ENCODE results near the gene UBIAD1.
A peak's percentile ranks its signal among the peaks of the same experiment; 100 is the strongest.

UBIAD1 gene

DNA sequence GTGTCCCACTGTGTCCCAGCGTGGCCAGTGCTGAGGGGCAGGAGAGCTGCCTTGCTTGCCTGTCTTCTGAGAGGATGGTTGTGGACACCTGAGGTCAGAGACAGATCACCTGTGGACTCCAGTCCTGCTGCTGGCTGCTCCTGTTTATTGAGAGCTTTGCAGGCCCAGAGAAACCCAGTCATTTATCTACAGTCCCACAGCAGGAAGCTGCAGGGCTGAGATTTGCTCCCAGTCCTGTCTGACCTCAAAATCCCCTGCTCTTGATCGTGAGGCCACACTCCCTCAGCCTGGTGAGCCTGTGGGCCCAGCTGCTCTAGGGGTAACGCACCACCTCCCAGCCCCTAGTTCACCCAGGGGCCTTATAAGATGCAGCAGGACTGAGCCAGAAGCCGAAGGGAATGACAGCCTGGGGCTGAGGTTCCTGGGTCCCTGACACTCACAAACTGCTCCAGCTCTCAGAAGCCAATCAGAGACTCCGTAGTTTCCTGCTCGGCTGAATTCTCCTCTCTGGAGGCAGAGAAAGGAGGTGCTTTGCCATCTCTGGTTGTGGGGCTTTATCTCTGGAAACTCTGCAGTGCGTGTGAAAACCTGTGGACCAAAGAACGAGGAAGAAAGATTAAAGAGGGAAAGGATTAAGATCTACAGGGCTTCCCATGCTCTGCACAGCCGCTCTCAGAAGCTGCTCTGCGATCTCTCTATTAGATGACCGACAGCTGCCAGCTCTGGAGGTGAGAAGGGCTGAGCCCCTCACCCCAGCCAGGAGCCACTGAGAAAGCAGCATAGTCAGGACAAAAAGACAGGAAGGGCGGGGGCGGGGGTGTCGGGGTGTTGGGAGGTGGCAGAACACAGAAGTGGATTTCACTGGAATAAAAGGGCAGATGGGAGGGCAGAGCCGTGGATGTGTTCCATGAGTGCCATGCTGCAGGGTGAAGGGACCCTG lies 39.1 kb downstream of the UBIAD1 start:
- DNase-seq (ENCODE audit: low read depth) = no peak

DNA sequence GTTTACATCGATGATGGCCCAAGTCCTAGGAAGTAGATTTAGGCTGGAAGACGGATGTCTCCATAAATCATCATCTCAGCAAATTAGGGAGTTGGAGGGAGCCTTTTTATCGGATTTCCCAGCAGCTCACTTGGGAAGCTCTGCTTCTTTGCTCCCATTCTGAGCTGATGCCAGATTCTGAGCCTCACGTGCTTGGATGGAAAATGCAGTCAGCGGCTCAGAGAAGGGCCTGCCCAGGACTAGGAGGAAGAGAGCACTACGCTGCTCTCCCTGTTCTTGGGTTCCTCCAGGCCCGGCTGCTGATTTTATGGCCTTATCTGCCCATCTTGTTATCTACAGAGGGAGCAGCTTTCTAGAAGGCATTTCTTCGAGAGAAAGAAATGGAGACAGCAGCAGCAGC lies 42.0 kb downstream of the UBIAD1 start:
- no peak for DNase-seq (ENCODE audit: low read depth)

DNA sequence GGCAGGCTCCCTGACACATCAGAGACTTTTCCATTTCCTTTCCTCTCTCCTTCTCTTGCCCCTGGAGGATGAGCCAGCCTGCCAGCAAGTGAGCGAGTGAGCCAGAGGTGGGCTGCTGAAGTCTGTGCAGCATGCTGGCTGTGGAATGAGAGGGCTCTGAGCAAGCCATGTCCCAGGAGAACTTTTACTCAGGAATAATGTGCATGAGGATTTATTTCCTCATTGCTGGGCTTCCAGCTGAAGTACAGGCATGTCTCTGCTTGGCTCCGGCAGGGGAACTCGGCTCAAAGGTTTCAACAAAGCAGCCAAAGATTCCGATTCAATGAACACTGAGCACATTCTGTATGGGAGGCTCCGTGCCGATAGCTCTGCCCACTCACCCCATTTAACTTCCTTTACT lies 43.7 kb downstream of the UBIAD1 start:
- DNase-seq (ENCODE audit: low read depth) = no peak

DNA sequence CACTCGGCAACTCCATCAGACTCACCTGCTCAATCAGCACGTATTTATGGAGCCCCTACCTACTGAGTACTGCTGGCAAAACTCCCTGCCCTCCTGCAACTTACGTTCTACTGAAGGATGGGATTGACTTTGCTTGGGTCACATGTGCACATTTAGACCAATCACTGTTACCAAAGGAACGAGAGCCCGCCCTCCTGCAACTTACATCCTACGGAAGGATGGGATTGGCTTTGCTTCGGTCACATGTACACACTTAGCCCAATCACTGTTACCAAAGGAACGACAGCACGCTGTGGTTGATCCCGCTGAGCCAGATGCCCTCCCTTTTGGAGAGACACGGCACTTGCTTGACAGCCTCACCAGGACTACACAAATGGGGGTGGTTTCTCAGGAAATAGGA lies 46.0 kb downstream of the UBIAD1 start:
- DNase-seq (ENCODE audit: low read depth) = no peak

DNA sequence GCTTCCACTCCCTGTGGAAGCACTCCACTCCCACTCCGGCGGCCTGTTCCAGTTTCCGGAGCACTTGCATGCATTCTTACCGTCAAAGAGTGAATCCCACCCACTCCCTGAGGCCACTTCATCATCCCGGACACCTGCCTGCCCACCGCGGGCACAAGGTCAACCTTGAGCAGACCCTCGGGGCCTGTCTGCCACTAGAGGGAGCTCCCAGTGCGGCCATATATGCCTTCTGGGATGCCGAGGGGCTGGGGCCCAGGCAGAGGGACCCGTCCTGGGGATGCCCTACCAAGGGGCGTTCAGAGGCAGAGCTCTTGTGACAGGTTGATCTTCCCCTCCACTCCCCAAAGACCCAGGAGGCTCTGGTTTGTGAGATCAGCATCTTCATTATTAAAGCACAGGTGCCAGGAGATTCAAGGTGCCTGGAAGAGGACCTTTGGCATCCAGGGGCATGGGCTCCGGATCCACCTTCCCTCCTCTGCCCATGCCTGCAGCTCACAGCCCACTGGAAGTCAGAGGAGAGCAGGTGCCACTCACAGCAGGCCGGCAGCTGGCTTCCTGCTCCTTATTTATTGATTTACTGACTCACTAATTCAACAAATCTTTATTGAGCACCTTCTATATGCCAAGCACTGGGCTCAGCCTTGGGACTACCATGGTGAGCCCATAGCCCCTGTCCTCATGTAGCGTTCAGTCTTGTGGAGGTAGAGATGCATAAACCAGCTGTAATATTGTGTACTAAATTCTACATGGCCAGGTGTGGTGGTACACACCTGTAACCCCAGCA lies 47.3 kb downstream of the UBIAD1 start:
- DNase-seq (ENCODE audit: low read depth) = no peak

DNA sequence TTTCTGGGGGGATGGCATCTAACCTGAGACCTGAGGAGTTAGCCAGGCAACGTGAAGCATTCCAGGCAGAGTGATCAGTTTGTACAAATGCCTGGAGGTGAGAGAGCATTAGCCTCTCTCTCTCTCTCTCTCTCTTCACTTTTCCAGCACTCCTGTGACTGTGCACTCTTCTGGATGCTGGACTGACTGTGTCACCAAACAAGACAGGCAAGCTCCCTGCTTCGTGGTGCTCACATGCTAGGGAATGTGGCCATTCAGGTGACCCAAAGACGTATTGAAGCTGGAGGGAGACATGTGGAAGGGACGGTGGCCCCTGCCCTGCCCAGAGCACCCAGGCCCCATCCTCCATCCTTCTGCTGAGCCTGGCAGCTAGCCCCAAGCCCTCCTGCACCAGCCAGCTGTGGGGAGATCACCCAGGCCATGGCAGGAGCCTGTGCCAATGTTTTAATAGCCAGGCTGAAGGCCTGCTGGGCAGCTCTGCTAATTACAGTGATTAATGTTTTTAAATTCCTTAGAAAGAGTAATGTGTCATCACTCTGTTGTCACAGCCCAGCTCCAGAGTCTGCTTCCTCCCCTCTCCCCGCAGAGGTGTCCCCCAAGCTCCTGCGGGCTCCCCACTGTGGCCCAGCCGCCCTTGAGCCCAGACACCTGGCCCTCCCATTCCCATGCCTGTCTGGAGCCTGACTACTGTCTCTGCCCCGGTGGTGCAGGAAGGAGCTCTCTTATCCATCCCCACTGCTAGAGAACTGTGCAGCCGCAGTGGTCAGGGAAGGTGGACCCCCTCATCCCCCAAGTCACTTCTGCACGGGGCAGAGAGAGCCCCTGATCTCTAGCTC lies 48.9 kb downstream of the UBIAD1 start:
- DNase-seq (ENCODE audit: low read depth) = no peak

DNA sequence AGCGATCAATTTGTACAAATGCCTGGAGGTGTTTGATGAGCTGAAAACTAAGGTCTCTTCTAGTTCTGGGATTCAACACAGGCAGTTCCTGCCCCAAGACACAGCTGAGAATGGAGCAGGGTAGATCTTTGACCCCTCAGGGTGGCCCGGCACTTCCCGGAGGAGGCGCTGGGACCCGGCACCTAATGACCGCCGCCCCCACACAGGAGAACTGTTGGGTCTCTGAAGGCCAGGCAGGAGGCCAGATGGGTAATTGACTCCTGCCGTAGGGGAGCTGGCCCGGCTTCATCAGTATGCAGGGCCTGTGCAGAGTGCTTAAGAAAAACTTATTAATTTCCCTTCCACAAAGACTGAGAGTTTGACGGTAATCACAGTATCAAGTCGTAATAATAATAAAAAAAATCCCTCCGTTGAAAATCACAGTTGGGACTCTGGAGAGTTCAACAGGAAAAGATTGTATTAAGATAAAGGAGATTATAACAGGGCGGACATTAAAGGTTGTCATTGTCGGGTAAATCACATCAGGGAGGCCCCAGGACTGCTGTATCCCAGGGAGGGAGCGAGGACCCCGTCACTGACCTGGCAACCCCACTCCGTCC lies 51.7 kb downstream of the UBIAD1 start:
- DNase-seq (ENCODE audit: low read depth) = no peak

DNA sequence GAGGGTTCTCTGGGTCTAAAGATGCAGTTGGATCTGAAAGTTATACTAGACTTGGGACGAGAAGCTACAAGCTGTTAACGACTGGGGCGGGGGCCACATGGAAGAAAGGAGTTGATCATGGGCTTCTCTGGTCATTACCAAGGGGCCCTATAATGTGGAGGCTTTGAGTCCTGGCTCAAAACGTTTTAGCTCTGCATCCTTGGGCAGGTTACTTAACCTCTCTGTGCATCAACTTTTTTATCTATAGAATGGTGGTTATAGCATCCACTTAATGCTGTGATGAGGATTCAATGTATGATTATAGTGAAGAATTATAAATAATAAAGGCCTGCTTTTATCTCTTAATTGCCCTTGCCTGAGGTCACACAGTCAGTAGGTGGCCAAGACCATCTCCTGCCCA lies 53.1 kb downstream of the UBIAD1 start:
- no peak for DNase-seq (ENCODE audit: low read depth)

DNA sequence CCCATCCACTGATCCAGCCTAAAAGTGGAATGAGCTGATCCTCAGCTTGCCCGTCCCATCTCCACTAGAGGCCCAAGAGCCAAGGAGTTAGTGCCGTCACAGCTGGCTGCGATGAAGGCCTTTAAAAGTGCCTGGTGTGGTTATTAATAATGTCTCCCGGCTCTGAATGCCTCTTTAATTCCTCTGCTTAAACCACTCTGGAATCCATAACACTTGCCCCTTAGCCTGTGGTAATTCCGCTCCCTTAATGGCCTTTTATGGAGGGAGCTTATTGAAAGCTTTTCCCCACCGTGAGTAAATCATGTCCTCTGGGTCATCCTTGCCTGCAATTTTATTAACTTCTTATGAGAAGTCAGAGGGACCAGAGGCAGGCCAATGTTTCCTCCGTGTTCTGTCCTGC lies 55.4 kb downstream of the UBIAD1 start:
- DNase-seq (ENCODE audit: low read depth) = no peak

DNA sequence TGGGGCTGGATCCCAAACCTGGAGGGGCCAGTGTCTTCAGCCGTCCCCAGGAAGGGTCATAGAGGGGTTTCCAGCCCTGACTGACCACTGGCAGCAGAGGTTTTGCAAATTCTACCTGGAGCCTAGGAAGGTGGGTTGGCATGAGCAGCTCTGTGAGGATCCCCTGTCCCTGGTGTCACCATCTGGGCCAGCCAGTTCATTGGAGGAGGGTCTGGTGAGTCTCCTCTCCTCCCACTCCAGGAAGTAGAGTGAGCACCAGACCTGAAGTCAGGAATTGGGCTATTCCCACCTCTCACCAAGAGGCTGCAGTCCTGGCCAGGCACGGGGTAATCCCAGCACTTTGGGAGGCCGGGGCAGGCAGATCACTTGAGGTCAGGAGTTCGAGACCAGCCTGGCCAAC lies 57.4 kb downstream of the UBIAD1 start:
- no peak for DNase-seq (ENCODE audit: low read depth)

DNA sequence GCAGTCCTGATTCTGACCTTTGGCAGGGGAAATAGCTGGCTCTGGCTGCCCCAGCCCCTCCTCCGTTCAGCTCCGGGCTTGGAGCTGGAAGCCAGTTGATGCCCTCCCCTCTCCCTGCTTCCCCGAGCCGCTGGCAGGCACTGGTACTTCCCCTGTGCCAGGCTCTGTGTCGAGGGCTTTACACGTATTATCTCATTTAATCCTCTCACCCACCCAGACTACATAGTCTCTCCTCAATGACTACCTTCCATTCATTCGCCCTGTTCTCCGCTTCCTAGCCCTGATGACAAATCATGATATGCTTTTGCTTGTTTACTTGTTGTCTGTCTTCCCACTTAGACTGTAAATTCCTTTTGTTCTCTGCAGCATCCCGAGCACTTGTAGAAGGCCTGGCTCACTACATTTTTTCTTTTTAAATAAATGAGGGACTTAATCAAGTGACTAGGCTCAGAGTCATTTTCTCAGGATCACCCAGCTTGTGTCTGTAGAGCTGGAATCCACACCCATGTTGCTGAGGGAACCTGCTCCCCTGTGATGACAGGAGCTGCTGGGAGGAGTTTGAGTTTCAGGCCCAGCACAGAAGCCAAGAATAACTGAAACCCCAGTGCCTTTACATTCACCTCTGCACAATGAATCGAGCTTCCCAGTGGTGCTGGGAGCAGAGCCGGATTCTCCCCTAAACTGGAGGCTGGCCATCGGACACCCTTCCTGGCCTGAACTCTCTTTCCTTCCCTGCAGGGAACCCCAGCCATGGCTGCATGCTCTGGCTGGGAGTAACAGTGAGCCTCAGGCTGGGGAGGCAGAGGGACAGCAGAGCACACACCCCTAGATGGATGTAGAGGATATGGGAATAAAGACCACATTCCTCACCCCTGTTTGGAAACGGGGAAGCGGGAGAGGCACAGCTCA lies 58.3 kb downstream of the UBIAD1 start:
- DNase-seq (ENCODE audit: low read depth) = no peak

DNA sequence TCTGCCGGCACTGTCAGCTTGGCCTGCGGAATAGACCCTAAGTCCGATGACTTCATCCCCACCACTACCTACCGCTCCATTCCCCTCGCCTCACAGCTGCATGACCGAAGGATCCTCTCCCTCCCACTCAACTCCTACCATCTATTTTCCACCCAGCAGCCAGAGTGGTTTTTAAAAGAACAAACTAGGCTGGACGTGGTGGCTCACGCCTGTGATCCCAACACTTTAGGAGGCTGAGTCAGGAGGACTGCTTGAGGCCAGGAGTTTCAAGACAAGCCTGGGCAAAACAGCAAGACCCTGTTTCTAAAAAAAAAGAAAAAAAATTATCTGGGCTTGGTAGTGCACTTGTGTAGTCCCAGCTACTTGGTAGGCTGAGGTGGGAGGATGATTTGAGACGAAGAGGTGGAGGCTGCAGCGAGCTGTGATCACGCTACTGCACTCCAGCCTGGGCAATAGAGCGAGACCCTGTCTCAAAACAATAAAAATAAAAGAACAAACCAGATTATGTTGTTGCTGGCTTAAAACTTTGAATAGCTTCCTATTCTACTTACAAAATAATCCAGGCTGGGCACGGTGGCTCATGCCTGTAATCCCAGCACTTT lies 59.0 kb downstream of the UBIAD1 start:
- DNase-seq (ENCODE audit: low read depth) = no peak

DNA sequence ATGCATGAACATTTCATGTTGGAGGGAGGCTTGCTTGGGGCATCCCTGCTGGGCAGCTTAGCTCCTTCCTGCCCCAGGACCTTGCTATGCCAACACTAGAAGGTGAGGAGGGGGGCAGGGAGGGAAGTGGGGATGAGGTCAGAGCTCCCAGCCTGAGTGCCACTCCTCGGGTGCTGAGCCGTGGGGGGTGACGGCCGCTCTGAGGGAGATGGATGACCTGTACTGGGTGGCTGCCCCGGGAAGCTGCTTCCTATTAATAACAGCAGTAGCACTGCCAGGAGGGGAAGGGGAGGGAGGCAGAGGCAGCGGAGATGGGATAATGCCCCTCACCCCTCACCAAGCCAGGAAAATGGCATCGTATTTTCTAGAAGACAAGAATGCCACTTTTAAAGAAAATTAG lies 60.6 kb downstream of the UBIAD1 start:
- no peak for DNase-seq (ENCODE audit: low read depth)

DNA sequence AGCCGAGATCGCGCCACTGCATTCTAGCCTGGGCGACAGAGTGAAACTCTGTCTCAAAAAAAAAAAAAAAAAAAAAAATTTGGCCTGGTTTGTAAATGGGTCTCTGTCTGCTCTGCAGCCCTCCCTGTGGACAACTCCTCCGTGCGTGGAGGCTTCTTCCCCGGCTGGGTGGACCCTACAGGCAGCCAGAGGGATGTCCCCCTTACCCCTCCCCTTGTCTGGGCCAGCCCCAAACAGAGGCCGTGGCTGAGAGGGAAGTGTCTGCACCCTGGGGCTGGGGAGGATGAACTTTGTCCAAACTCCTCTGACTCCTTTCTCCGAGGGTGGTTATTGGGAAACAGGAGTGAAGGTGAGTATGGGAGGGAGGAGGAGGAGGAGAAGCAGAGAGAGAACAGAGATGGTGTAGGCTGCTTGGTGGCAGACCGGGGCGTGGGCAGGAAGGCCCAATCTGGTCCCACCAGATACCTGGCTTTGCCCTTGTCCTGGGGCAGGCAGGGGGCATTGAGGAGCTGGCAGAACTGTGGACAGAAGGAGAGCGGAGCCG lies 61.3 kb downstream of the UBIAD1 start:
- no peak for DNase-seq (ENCODE audit: low read depth)

DNA sequence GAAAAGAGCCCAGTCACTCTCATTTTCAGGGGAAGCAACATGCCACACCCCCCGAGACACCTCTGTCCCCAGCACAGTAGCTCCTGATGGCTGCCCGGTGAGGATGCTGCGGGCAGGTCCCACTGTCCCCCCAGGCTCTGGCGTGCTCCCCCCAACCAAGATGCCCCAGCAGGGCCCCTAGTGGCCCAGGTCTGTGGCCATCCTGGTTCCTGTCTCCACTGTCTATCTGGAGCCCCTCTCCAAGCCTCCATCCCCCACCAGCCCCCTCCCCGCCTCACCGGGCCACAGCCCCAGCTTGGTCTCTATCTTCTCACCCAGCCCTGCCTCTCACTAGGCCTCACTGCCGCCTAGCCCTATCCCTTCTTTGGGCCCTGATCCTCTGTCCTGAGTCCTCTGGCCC lies 61.8 kb downstream of the UBIAD1 start:
- no peak for DNase-seq (ENCODE audit: low read depth)

DNA sequence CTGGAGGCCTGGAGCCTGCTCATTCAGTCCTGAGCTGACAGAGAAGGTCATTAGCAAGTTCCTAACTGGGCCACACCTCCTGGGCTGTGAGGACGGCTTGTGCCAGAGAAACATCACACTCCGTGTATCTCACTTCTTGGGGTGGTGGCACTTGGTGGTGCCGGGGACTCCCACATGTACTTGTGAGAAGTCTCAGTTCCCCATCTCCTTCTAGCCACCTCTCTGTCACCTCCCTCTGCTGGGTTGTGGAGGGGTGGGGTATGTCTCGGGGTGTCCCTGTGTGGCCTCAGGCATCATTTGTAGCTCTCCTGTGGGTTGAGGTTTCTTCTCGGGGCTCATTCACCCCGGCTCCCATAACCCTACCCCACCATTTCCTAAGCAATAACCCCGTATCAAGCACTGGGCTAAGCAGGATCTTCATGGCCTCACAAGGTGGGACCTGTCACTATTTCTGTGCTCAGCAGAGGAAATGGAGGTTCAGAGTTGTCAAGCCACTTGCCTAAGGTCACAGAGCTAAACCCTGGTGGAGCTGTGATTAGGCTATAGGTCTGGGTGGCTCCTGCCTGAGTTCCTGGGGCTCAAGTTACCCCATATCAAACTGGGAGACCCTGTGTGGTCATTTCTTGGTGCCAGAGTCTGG lies 62.5 kb downstream of the UBIAD1 start:
- no peak for DNase-seq (ENCODE audit: low read depth)

DNA sequence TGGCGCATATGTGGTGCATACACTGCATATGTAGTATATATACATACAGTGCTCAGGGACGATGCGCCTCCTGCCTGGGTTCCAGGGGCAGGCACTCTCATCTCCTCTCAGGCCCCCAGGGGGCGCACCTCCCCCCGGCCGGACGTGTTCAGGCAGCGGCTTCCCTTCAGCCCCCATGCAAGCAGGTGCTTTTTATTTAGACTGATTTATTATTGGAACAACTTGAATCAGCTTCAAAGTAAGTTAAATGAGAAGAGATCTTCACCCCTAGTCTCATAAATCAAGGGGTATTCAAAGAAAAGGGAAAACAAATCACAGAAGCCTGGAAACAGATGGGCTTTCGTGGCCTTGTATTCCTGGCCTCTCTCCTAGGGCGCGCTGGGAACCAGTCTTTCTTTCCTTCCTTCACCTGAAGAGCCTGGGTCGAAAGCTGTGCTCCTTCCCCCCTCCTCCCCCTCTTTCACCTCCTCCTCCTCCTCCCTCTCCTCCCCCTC lies 64.6 kb downstream of the UBIAD1 start:
- peak; percentile 48 for DNase-seq (ENCODE audit: low read depth)
